OCI-LY1 (cell line): ENCODE data around the gene FARP1.
"Not testable (repeated sequence)": the region's sequence is repeated elsewhere in the genome, so short reads cannot be mapped to it uniquely, and the experiment has no call there.

Experiments used
- H2AFZ ChIP-seq: fragments of 200-600 bp; sonication (generic), shearing (Covaris generic); 2 replicates; pipeline ENCODE4 v1.6.0; 2014; ENCODE audit warnings: antibody characterized with exemption, mild to moderate bottlenecking, low read length
- H3F3A ChIP-seq: fragments of 200-600 bp; sonication (generic), shearing (Covaris generic); 2 replicates; pipeline ENCODE4 v1.6.0; 2014; ENCODE audit warnings: mild to moderate bottlenecking, antibody characterized with exemption, low read length, moderate library complexity; ENCODE audit not compliant: insufficient read depth
- H3K27ac ChIP-seq: fragments of 200-600 bp; sonication (generic); 2 replicates; pipeline ENCODE4 v1.5.1; 2014; ENCODE audit warnings: low read length, mixed run types, mild to moderate bottlenecking, low read depth; ENCODE audit not compliant: poor library complexity, severe bottlenecking
- H3K27me3 ChIP-seq: fragments of 200-600 bp; sonication (generic); 2 replicates; pipeline ENCODE4 v1.6.0; 2014; ENCODE audit warnings: antibody characterized with exemption, mild to moderate bottlenecking, low read length, moderate library complexity; ENCODE audit not compliant: insufficient read depth
- H3K36me3 ChIP-seq: fragments of 200-600 bp; sonication (generic); 2 replicates; pipeline ENCODE4 v1.6.1; 2014; ENCODE audit warnings: mild to moderate bottlenecking, antibody characterized with exemption, low read length, moderate library complexity, mixed read lengths; ENCODE audit not compliant: insufficient read depth
- H3K4me1 ChIP-seq: fragments of 200-600 bp; sonication (generic); 2 replicates; pipeline ENCODE4 v1.5.1; 2014; ENCODE audit warnings: mild to moderate bottlenecking, low read length, moderate library complexity; ENCODE audit not compliant: insufficient read depth, severe bottlenecking
- H3K4me2 ChIP-seq: fragments of 200-600 bp; sonication (generic), shearing (Covaris generic); 2 replicates; pipeline ENCODE4 v1.6.1; 2014; ENCODE audit warnings: low read length
- H3K4me3 ChIP-seq: fragments of 200-600 bp; sonication (generic); 2 replicates; pipeline ENCODE4 v1.5.1; 2014; ENCODE audit warnings: low read length, low read depth, mild to moderate bottlenecking, mixed read lengths; ENCODE audit not compliant: poor library complexity, severe bottlenecking
- H3K79me2 ChIP-seq: fragments of 200-600 bp; shearing (Covaris generic); 2 replicates; pipeline ENCODE4 v1.6.1; 2016; ENCODE audit warnings: mixed run types, low read length, mixed read lengths; ENCODE audit not compliant: insufficient read depth
- H3K9ac ChIP-seq: fragments of 200-600 bp; sonication (generic), shearing (Covaris generic); 2 replicates; pipeline ENCODE4 v1.6.1; 2014; ENCODE audit warnings: mild to moderate bottlenecking, low read length, mixed read lengths
- H3K9me2 ChIP-seq: fragments of 200-600 bp; sonication (generic), shearing (Covaris generic); 2 replicates; pipeline ENCODE4 v1.6.1; 2014; ENCODE audit warnings: low read depth, mild to moderate bottlenecking, low read length, mixed read lengths
- H3K9me3 ChIP-seq: fragments of 200-600 bp; shearing (Covaris generic); 2 replicates; pipeline ENCODE4 v1.6.1; 2014; ENCODE audit warnings: low read length, mixed read lengths
- H4K20me1 ChIP-seq: fragments of 200-600 bp; sonication (generic), shearing (Covaris generic); 2 replicates; pipeline ENCODE4 v1.6.0; 2016; ENCODE audit warnings: mild to moderate bottlenecking, low read length; ENCODE audit not compliant: insufficient read depth
- CTCF ChIP-seq: fragments of 200-600 bp; sonication (generic), shearing (Covaris generic); IDR thresholded peaks from 2 replicates; pipeline ENCODE4 v1.5.1; 2017; ENCODE audit warnings: mild to moderate bottlenecking, antibody characterized with exemption, low read length, moderate library complexity, mixed read lengths
- EZH2 ChIP-seq: fragments of 200-600 bp; sonication (generic), shearing (Covaris generic); IDR thresholded peaks from 2 replicates; pipeline ENCODE4 v1.8.0; 2017; ENCODE audit warnings: borderline replicate concordance, mixed run types, mild to moderate bottlenecking, antibody characterized with exemption, low read length, moderate library complexity, mixed read lengths

The FARP1 gene

GRCh38 chr13:98225036-98225940, 82.4 kb downstream of the FARP1 start:
- Histone ChIP-seq H3K4me3 (no peak overlapping the region), H3K27ac (no peak overlapping the region), H3K27me3 (peaks cover 7% of the 10 kb centered on the region; the same call in 1 of the 2 replicates), H3K9me2 (no peaks in the 10 kb centered on the region), H3K9me3 (no peaks in the 10 kb centered on the region), H3K79me2 (no peaks in the 10 kb centered on the region), H3F3A (no peaks in the 10 kb centered on the region), H4K20me1 (no peaks in the 10 kb centered on the region), H2AFZ (no peak overlapping the region), H3K4me1 (no peaks in the 10 kb centered on the region), H3K36me3 (no peaks in the 10 kb centered on the region), H3K9ac (no peak overlapping the region), H3K4me2 (no peak overlapping the region)
- TF ChIP-seq CTCF = no peak
- no peak for TF ChIP-seq EZH2

- Histone ChIP-seq H3K4me1 (no peaks in the 10 kb centered on the region), H3K36me3 (no peaks in the 10 kb centered on the region), H4K20me1 (no peaks in the 10 kb centered on the region), H3K79me2 (no peaks in the 10 kb centered on the region), H3K27ac (no peak overlapping the region), H3K9me2 (no peaks in the 10 kb centered on the region), H3K9ac (no peak overlapping the region), H3K27me3 (peaks cover 7% of the 10 kb centered on the region; the same call in 1 of the 2 replicates), H3F3A (no peaks in the 10 kb centered on the region), H3K4me2 (no peak overlapping the region), H3K9me3 (no peaks in the 10 kb centered on the region), H2AFZ (no peak overlapping the region), H3K4me3 (no peak overlapping the region)
- no peak for TF ChIP-seq CTCF
- TF ChIP-seq EZH2 = no peak
Observed at GRCh38 chr13:98226496-98226895, 83.6 kb downstream of the FARP1 start.

GRCh38 chr13:98228661-98229341, 85.9 kb downstream of the FARP1 start:
- Histone ChIP-seq H2AFZ (no peak overlapping the region), H3K27ac (no peak overlapping the region), H3F3A (no peaks in the 10 kb centered on the region), H3K36me3 (no peaks in the 10 kb centered on the region), H3K27me3 (peaks cover 2% of the 10 kb centered on the region; the same call in 1 of the 2 replicates), H3K4me3 (no peak overlapping the region), H3K9me2 (no peaks in the 10 kb centered on the region), H4K20me1 (no peaks in the 10 kb centered on the region), H3K4me2 (no peak overlapping the region), H3K9ac (no peak overlapping the region), H3K9me3 (no peaks in the 10 kb centered on the region), H3K79me2 (no peaks in the 10 kb centered on the region), H3K4me1 (no peaks in the 10 kb centered on the region)
- TF ChIP-seq EZH2 (no peak), CTCF (no peak)

- H3K27me3 ChIP-seq, H3K79me2 ChIP-seq, H3F3A ChIP-seq, H3K27ac ChIP-seq, H3K9ac ChIP-seq, H3K4me3 ChIP-seq, H3K4me1 ChIP-seq, H3K4me2 ChIP-seq, H3K9me2 ChIP-seq, H4K20me1 ChIP-seq, H2AFZ ChIP-seq, H3K9me3 ChIP-seq, H3K36me3 ChIP-seq: not testable (repeated sequence)
Observed at GRCh38 chr13:98230762-98231161, 87.9 kb downstream of the FARP1 start.
